GM19035 (cell line): ENCODE measurements around the gene MAP3K12.
"Not testable (repeated sequence)": the region's sequence is repeated elsewhere in the genome, so short reads cannot be mapped to it uniquely, and the experiment has no call there.

Experiments used
- ATAC-seq: cut with Tn5 transposase; IDR thresholded peaks from one replicate; pipeline ENCODE4 v1.9.1; 2021; ENCODE audit not compliant: unreplicated experiment

Gene MAP3K12, protein sequence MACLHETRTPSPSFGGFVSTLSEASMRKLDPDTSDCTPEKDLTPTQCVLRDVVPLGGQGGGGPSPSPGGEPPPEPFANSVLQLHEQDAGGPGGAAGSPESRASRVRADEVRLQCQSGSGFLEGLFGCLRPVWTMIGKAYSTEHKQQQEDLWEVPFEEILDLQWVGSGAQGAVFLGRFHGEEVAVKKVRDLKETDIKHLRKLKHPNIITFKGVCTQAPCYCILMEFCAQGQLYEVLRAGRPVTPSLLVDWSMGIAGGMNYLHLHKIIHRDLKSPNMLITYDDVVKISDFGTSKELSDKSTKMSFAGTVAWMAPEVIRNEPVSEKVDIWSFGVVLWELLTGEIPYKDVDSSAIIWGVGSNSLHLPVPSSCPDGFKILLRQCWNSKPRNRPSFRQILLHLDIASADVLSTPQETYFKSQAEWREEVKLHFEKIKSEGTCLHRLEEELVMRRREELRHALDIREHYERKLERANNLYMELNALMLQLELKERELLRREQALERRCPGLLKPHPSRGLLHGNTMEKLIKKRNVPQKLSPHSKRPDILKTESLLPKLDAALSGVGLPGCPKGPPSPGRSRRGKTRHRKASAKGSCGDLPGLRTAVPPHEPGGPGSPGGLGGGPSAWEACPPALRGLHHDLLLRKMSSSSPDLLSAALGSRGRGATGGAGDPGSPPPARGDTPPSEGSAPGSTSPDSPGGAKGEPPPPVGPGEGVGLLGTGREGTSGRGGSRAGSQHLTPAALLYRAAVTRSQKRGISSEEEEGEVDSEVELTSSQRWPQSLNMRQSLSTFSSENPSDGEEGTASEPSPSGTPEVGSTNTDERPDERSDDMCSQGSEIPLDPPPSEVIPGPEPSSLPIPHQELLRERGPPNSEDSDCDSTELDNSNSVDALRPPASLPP

DNA sequence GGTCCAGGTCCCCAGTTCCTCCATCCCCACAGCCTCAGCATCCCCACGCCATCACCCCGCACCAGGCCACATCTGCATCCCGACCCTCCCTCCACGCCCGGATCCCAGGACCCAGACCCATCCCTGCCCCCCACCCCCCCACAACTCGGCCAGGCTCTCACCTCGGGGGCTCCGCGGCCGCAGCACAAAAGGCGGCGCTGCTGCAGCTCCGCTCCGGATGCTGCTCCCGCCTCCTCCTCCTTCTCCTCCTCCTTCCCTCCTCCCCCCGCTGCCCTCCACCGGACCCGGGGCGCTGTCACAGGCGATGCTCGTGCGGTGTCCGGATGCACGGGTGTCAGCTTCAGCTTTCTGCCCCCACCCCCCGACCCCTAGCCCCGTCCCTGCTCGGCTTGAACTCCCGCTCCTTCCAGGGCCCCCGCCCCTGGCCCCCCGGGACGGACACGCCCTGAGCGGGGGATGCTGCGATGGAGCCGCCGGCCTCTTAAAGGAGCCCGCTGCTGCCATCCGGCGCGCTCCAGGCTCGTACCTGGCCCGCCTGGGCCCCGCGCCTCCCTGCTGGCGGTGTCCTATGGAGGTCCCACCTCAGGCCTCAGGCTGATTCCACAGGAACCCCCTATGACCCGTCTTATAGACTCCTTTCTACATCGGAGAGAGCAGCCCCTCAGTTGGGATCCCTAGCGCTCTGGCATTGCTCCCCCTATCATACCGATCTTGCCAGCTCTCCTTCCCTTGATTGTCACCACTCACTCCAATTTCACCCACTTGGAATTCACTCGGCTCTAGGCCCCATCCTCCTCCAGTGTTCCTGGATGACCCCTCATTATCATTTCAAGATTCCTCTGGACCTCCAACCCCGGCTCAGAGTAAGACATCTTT lies at the start of gene MAP3K12:
TSS of gene MAP3K12 (minus strand) at position 193 of the 876 bp plus-strand sequence. CDS start 12,067 bp downstream, outside the sequence.
- ATAC-seq = no peak

GRCh38 chr12:53548354-53548753 lies 49.1 kb upstream of the MAP3K12 start:
- not testable (repeated sequence) for ATAC-seq

- ATAC-seq = peak; percentile 81
Observed at GRCh38 chr12:53543539-53543938, 44.3 kb upstream of the MAP3K12 start.

DNA sequence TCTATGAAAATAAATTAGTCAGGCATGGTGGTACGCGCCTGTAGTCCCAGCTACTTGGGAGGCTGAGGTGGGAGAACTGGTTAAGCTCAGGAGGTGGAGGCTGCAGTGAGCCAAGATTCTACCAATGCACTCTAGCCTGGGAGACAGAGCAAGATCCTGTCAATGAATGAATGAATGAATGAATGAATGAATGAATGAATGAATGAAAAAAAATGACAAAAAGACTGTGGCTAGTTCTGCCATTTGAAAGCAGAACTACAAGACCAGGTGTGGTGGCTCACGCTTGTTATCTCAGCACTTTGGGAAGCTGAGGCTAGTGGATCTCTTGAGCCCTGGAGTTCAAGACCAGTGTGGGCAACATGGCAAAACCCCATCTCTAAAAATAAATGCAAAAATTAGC lies 40.3 kb upstream of the MAP3K12 start:
- ATAC-seq = no peak

- ATAC-seq = no peak
Observed at GRCh38 chr12:53538209-53538689, 39.0 kb upstream of the MAP3K12 start.

DNA sequence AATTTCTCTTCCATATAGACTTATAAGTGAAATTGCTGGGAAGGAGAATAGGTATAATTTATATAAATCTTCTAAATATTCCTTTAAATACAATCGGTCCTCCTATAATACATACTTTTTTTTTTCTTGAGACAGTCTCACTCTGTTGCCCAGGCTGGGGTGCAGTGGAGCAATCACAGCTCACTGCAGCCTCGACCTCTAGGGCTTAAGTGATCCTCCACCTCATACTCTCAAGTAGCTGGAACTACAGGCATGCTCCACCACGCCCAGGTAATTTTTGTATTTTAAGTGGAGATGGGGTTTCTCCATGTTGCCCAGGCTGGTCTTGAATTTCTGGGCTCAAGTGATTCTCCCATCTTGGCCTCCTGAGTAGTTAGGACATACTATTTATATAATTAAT lies 37.7 kb upstream of the MAP3K12 start:
- no peak for ATAC-seq

- ATAC-seq = no peak
Observed at GRCh38 chr12:53533471-53533870, 34.2 kb upstream of the MAP3K12 start.

GRCh38 chr12:53532524-53533445 lies 33.5 kb upstream of the MAP3K12 start:
- ATAC-seq = no peak

- ATAC-seq = no peak
Observed at GRCh38 chr12:53532021-53532420, 32.8 kb upstream of the MAP3K12 start.

DNA sequence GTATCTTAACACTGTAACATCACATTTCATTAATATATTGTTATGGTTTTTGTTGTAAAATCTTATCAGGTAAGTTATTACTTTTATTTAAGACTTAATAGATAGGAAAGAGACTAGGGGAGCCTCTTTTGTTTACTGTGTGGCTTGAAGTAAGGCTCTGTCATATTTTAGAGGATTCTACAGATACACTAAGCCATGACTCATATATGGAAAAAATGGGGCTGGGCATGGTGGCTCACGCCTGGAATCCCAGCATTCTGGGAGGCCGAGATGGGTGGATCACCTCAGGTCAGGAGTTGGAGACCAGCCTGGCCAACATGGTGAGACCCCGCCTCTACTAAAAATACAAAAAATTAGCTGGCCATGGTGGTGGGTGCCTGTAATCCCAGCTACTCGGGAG lies 31.7 kb upstream of the MAP3K12 start:
- ATAC-seq = no peak

DNA sequence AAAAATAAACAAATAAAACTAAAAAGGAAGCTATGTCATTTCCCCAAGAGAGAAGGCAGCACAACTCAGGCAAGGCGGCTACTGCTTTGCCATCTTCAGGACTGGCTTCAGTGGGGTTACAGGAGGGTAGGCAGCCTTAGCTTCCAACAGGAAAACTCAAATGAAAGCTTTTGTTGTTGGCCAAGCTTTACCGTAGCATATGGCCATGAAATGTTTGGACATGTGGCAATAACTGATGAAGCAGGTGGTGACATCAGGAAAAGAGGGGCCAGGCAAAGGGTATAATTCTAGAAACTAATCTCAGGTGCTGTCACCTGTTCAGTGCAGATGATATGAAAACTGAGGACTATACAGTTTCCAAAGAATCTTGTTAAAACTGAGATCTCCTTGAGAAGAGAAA lies 30.8 kb upstream of the MAP3K12 start:
- no peak for ATAC-seq

GRCh38 chr12:53524476-53524875 lies 25.2 kb upstream of the MAP3K12 start:
- ATAC-seq = no peak

GRCh38 chr12:53523131-53523530 lies 23.9 kb upstream of the MAP3K12 start:
- no peak for ATAC-seq

- no peak for ATAC-seq
Observed at GRCh38 chr12:53518381-53518780, 19.1 kb upstream of the MAP3K12 start.

DNA sequence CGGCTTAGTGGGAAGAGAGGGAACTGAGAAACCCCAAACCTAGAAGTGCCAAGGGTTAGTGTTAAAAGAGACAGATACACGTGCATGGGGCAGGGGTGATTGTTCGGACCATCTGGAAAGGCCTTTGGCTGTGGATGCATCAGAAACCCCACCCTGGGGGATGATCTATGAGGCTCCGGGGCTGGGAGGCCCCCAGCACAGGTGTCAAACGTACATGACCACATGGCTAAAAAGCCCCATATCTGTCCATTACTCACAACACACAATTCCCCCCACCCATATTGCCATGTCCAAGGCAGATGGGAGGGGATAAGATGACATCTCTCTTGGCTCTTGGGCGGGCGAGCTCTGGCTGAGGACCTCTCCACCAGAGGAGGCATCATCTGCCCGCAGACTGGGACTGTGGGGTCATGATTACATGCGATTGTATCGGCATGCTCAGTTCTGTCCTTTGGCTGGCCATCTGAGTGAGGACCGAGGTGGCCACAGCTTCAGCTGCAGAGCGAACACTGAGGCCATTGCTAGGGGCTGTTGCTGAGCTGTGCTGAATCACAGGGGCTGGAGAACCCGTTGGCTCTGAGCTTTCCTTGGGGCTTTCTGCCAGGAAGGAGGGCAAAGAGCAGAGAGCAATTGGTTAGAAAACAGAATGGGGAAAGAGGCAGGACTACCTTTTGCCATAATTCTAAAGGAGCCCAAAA lies 17.6 kb upstream of the MAP3K12 start:
- ATAC-seq = no peak

DNA sequence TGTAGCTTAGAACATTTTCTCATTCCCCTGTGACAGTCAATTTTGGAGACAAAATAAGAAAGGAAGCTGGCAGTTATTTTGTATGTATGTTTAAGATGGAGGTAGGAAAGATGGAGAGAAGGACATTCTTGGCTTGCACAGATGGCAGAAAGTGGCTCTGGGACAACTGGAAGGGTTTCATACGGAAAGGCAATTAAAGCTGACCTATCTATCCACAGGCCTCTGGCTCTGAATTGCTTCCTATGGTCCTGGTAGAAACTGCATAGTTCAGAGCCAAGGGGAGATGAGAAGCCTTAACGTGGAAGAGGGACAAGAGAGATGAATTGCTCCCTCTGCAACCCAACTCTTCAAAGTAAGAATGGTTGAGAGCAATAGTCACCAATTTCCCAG lies 16.0 kb upstream of the MAP3K12 start:
- no peak for ATAC-seq

DNA sequence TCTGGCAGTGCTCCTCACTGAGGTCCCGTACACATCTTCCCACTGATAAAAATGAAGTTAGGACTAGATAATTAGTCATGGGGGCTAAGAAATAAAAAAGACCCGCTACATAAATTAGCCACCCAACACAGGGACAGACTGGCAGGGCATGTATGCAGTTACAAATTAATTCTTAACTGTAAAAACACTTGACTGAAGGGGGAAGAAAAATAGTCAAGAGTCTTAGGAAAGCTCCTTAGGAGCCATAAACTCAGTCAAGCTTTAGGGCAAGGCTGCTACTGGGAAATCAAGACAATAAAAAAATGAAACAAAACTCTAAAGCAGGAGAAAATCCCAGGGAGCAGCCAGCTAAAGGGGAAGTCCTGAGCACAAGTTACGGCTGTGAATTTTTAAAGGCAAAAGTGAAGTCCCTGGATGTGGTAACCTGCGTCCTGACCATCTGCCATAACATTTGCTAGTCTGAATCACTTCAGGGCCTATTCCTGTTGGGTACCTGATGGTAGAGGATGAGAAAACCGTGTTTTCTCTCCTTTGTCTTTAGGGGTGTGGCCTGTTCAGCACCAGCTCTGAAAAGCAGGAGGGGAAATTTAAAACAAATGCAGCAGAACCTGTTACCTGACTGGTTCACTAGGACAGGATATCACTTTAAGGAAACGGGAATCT lies 15.5 kb upstream of the MAP3K12 start:
- ATAC-seq = no peak

DNA sequence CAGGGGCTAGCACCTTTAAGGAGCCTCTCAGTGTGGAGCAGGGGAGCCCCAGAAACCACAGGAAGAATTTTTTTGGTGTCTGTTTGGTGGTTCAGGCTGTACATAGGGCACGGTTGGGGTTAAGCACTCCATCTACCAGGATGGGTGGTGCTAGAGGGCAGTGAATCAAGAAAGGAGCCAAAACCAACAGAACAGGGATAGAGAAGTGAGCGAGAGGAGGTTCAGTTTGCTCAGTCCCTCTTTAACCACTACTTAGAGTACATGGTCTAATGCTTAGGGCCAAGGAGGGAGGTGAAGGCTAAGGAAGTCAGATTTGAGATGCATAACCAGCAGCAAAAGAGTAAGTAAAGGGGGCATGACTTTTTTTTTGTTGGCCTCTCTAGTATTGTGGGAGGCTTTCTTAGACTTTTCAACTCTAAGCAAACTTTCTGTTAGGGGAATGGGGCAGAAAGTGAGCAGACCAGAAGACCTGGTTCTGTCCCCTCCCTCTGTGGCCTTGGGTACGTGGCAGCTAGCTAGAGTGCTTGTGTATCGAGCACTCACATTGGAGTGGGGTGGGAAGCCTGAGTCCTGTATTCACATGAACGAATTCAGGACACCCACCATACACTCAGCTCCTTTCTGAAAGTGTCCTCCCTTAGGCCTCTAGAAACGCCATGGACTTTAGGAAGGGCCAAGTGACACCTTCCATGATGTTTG lies 14.6 kb upstream of the MAP3K12 start:
- ATAC-seq = no peak
